ENCODE data around the gene APMAP. TPM values are rescaled to one million over a fixed set of nuclear protein-coding genes. Genes with fewer than 3 reads are reported as not detected.

Gene APMAP
- polyA plus RNA-seq, 12 donors: 39.8 to 71.9 (median 46.5) TPM; not detected in 1

GRCh38 chr20:25030007-25030648 lies 37.6 kb upstream of the APMAP start:
- no peak for DNase-seq

DNA sequence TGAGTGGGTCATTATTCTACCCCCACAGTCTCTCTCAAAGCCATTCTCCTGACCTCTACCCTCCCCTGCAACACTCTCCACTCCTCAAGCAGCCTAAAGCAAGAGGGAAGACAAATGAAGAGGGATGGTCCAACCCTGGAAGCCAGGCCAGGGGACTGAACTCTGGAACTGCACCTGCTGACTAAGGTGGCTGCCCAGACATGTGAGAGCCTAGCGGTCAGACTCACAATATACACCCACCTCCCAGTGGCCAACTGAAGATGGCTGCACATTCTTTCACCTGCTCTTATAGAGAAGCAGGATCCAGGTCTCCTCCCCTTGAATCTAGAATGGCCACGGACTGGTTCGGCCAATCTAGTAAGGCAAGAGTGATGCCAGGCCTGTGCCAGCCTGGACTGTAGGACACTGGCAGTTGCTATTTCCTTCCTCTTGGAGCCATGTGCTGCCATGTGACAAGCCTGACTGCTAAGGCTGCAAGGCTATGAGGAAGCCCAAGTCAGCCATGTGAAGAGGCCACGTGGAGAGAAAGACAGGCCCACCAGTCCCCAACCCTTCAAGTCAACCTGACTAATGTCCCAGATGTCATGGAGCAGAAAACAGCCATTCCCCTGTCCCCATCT lies 33.5 kb upstream of the APMAP start:
- DNase-seq: no peak

- no peak for DNase-seq
Observed at GRCh38 chr20:25025091-25025861, 32.7 kb upstream of the APMAP start.

DNA sequence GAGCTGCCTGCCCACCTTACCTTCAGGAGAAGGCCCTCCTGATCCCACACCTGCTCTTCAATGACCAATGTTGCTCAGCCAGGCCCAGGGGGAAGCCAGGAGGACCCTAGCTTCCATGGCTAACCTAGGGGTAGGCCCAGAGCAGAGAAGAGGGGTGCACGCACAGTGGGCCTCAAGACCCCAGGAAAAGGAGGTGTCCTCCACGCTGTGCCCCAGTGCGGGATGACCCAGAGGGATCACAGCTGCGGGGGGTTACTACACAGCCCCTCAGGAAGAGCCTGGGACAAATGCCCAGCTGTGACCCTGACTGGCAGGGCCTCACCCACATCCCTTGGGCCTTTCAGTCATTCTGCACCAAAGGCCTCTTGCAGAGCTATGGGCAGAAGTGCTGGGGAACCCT lies 31.6 kb upstream of the APMAP start:
- no peak for DNase-seq

DNA sequence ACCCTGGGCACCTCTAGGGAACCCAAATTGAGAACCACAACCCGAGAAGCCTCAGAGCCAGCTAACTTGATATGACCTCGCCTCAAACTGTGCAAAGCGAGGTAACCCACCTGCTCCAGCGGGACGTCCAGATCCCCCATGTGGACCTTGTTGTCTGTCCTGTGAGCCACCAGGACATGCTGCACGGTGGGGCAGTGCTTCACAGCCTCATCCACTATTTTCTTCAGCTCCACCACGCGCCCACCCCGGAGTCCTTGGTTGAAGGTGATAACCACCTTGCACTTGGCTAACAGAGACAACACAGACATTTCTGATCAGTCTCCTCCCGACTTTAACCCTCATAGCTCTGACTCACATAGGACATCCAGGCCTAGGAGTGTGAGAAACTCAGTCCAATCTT lies 30.8 kb upstream of the APMAP start:
- no peak for DNase-seq

- DNase-seq: no peak
Observed at GRCh38 chr20:25022680-25023079, 30.1 kb upstream of the APMAP start.

GRCh38 chr20:25021336-25021735 lies 28.8 kb upstream of the APMAP start:
- DNase-seq: no peak

- DNase-seq: no peak
Observed at GRCh38 chr20:25020901-25021301, 28.4 kb upstream of the APMAP start.

DNA sequence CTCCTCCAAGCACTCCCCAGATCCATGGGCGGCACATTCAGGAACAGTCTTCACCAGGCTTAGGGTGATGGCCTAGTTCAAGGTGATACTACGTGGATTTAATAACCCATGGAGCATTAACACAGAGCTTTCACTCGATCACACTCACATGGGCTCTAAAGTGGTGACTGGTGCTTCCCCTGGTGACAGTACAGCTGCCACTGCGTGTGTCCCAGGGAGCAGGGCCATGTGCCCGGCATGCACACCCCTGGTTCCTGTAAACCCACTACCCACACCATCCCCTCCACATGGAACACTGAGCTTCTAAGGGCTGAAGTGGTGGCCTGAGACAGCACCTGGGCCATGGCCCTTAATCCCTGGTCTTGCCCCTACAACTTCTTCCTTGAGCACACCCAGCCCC lies 27.8 kb upstream of the APMAP start:
- no peak for DNase-seq

DNA sequence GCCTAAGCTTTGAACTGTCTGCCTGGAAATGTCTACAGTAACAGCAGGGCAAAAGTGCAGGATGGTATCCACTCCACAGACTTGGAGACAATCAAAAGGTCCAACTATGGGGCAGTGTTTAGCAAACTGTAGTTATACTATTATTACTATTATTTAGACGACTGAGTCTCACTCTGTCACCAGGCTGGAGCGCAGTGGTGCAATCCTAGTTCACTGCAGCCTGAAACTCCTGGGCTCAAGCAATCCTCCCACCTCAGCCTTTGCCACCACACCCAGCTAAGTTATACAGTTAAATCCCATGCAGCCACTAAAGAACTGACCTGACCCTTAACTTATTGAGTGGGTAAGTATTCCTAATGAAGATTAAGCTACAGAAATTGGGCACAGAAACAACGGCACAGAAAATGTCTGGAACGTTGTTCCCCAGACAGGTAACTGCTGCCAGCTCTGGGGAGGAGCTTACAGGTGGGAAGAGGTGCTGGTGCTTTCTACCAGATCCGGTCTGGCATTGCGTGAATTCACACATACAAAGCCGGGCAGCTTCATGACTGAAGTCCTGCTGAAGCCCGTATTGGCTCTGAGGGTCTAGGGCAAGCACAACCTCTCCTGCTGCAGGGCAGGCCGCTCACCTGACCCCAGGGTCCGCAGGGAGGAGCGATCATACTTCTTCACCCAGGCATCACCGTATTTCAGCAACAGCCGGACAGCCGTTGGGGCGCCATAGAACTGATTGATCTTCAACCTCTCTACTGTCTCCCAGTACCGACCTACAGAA lies 27.0 kb upstream of the APMAP start:
- DNase-seq: no peak

DNA sequence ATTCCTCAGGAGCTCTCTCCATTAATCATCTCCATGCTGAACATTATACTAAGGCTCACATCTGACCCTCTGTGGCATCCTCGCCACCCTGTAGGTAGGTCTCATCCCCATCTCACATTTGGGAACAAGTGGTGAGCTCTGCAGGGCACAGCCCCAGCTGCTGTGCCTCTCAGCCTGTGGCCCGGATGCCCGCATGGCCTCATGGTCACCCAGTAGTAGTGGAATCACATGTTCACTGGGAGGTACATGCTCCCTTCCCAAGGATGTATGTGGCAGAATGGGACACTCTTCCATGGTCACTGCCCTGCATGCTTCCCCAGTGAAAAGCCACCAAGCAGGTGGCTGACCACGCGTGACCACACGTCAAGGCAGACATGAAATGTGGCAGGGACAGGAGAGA lies 26.3 kb upstream of the APMAP start:
- no peak for DNase-seq

DNA sequence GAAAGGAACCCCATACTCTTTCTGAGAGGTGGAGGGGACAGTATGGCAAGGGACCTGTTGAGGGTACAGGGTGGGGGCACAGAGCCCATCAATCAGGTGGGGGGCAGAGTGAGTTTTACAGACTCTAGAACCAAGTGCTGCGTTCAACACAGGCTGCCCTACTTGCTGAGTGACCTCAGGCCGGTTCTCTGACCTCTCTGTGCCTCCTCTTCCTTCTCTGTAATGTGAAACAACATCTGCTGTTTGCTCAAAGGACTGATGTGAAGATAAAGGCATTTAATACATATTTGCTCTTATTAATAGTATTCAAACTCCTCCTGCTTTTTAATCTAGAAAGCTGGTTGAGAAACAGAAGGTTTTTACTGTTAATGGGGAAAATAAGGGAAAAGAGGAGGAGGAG lies 25.9 kb upstream of the APMAP start:
- no peak for DNase-seq

DNA sequence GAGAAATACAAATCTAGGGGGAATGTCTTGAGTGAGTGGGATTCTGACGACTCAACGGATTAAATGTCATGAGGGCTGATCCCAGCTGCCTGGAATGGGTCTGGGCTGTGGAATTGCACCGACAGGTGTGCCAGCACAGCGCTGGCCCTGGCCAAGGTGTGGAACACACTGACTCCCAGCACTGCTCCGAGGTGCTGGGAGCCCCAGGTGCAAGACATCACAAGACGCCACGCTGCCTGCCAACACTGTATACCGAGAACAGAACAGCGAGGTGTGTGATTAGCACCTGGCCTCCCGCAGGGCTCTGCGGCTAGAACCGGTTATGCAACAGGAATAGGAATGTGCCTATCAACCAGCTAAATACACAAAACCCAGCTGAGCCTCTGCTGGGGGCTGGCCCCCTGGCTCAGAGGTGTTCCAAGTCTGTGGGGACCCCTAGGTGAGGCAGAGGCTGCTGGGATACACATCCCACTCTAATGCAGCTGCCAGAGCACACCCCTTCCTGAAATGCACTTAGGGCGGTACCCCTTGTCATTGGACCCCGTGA lies 24.8 kb upstream of the APMAP start:
- no peak for DNase-seq

- no peak for DNase-seq
Observed at GRCh38 chr20:25016471-25016870, 23.9 kb upstream of the APMAP start.

DNA sequence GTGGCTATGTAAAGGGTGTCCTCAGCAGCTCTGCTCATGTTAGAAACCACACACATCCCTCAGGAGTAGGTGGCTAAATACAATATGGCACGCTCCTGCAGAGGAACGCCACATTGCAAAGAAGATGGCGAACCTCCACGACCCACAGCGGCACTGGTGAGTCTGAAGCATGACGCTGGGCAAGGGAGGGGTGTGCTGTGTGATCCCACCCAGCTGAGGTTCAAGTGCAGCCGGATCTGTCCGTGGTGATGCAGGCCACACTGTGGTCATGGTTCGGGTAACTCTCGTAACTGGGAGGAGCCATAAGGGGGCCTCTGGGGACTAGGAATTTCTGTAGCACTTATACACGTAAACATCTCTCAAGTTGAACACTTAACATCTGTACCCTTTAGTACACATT lies 23.4 kb upstream of the APMAP start:
- DNase-seq: no peak

GRCh38 chr20:25014816-25015215 lies 22.3 kb upstream of the APMAP start:
- DNase-seq: no peak

GRCh38 chr20:25013478-25014380 lies 21.2 kb upstream of the APMAP start:
- DNase-seq: no peak

- DNase-seq: no peak
Observed at GRCh38 chr20:25012616-25013189, 20.2 kb upstream of the APMAP start.

DNA sequence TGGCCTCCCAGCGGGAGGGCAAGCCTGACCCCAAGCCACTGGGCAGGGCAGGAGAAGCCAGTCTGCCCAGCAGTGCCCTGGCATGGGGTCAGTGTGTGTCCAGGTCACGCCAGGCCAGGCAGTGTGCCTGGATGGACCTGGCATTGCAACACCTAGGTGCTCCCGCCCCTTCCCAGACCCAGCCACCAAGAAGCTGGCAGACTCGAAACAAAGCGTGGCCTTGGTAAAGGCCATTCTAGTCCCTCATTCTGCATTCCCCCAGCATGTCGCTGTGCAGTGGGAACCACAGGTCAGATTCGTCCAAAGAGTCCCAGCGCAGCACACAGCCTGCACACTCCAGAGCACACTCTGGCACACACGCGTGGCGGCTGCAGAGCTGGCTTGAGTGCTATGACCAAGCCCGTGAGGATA lies 19.3 kb upstream of the APMAP start:
- no peak for DNase-seq

- no peak for DNase-seq
Observed at GRCh38 chr20:25011261-25011660, 18.7 kb upstream of the APMAP start.

Measured in muscle of arm (tissue), 12 donors.